Calu3 (cell line): Measurements from ENCODE around the gene EPSTI1. TPM values are rescaled to one million over a fixed set of nuclear protein-coding genes. Genes with fewer than 3 reads are reported as not detected.

Experiments
- BruUV-seq: library from RNA; stranded (reverse); fragments of 400-500 nt; replicated peaks from 2 replicates; lab custom pipeline; 2021; lab: Mats Ljungman, UMichigan
- CTCF ChIA-PET: fragments of 300-600 bp; sonication (Branson Sonifier 250); formaldehyde crosslinking; loops from one replicate; lab custom pipeline; 2022; ENCODE audit warnings: antibody characterized with exemption; lab: Charles Lee
- DNase-seq: peaks from one replicate; pipeline ENCODE4 v3.0.0; 2022
- H3K27ac Mint-ChIP-seq: one replicate; pipeline ENCODE4 v1.8.0; 2022; ENCODE audit warnings: mixed read lengths; ENCODE audit not compliant: unreplicated experiment
- H3K27me3 Mint-ChIP-seq: one replicate; pipeline ENCODE4 v1.8.0; 2022; ENCODE audit warnings: mixed read lengths; ENCODE audit not compliant: unreplicated experiment
- H3K36me3 Mint-ChIP-seq: one replicate; pipeline ENCODE4 v1.8.0; 2022; ENCODE audit warnings: mild to moderate bottlenecking, moderate library complexity, mixed read lengths; ENCODE audit not compliant: insufficient read depth, unreplicated experiment
- H3K4me1 Mint-ChIP-seq: one replicate; pipeline ENCODE4 v1.8.0; 2022; ENCODE audit warnings: mild to moderate bottlenecking, low read depth, mixed read lengths; ENCODE audit not compliant: unreplicated experiment
- H3K4me3 Mint-ChIP-seq: one replicate; pipeline ENCODE4 v1.8.0; 2022; ENCODE audit warnings: mild to moderate bottlenecking, low read depth, moderate library complexity, mixed read lengths; ENCODE audit not compliant: unreplicated experiment
- H3K9me3 Mint-ChIP-seq: one replicate; pipeline ENCODE4 v1.8.0; 2022; ENCODE audit warnings: low read depth, mixed read lengths; ENCODE audit not compliant: unreplicated experiment
- intact Hi-C: fragments of 100-400 bp; cut with micrococcal nuclease; formaldehyde crosslinking; loops from one replicate; pipeline ENCODE4 v1.10.0; 2022; ENCODE audit not compliant: unreplicated experiment
- total RNA-seq: library from RNA; stranded (reverse); gene quantifications from 2 replicates; pipeline ENCODE4 v1.2.3, GENCODE V29; 2022
- TF ChIP-seq, protein P1 (sequence below): fragments of 200-600 bp; IDR thresholded peaks from one replicate; pipeline ENCODE4 v1.8.0; 2022; ENCODE audit warnings: antibody characterized with exemption; ENCODE audit not compliant: unreplicated experiment

The EPSTI1 gene
- total RNA-seq, 1 experiment from 2014 or later, result 11.5 TPM

DNA sequence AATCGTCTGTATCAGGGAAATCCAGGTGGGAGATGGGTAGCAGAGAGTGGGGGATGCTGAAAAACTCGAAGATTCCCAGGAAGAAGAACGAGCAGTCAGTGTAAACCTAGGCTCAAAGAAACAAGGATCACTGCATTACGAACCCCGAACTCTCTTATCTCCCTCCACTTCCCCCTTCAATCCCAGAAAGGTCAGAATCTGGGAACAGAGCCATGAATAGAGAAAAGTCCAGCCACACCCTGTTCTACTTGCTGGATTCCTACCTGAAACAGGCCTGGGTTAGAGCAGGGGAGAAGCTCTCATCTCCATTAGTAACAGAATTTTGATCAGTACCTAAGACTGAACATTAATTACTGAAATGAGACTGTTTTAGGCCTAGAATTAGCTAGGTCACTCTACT, 24.4 kb downstream of the EPSTI1 start:
- Mint-ChIP-seq H3K9me3 (no peaks in the 10 kb centered on the region), H3K27me3 (no peaks in the 10 kb centered on the region), H3K36me3 (peaks cover 10% of the 10 kb centered on the region), H3K27ac (no peak overlapping the region), H3K4me1 (peaks cover 33% of the 10 kb centered on the region), H3K4me3 (no peak overlapping the region)
- BruUV-seq, result no TSS peak
- intact Hi-C loops, result no loop called here
- TF ChIP-seq, protein P1, sequence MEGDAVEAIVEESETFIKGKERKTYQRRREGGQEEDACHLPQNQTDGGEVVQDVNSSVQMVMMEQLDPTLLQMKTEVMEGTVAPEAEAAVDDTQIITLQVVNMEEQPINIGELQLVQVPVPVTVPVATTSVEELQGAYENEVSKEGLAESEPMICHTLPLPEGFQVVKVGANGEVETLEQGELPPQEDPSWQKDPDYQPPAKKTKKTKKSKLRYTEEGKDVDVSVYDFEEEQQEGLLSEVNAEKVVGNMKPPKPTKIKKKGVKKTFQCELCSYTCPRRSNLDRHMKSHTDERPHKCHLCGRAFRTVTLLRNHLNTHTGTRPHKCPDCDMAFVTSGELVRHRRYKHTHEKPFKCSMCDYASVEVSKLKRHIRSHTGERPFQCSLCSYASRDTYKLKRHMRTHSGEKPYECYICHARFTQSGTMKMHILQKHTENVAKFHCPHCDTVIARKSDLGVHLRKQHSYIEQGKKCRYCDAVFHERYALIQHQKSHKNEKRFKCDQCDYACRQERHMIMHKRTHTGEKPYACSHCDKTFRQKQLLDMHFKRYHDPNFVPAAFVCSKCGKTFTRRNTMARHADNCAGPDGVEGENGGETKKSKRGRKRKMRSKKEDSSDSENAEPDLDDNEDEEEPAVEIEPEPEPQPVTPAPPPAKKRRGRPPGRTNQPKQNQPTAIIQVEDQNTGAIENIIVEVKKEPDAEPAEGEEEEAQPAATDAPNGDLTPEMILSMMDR, result no peak
- CTCF ChIA-PET, result interaction anchor here (0.7 kb wide), 2 partner anchors 56 to 864 kb away, joined by 4 to 6 read pairs; no protein-coding TSS in a partner anchor
- DNase-seq, result peak; percentile 11

DNA sequence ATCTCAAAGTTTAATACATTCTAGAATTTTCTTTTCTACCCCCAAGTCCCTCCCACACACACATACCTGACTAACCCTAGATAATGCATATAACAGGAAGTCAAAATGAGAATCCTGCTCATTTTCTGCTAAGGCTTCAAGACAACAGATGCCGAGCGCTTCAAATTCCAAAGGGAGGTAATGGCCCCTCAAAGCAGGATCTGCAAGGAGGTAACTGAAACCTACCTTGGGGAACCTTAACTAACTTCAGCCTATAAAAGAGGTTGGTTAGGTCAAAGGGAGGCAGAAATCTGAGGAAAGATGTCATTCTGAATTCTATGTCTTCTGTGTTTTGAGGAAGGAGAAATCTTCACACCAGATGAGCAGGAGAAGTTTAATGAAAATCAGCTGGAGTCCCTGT, 26.8 kb downstream of the EPSTI1 start:
- intact Hi-C loops, result no loop called here
- H3K4me3 Mint-ChIP-seq, result no peak overlapping the region

DNA sequence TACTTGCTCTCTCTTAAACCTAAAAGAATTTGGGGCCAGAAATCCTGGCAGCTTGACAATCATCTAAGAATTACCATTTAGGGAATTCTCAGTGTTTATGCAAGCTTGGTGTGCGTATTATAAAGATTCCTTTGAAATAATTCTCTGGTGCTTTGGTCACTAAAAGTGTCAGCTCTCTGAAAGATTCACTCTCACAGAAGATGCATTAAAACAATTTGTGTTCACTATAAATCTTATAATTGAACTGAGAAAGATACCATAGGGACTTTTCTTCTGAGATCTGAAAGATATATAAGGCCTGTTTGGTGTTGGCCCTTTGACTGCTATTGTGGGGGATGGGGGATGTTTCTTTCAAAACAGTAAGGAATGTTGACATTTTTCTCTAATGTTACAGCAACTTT, 27.3 kb downstream of the EPSTI1 start:
- TF ChIP-seq, protein P1, result no peak
- intact Hi-C loops, result no loop called here

More for the DNA sequence above, 26.8 kb downstream of the EPSTI1 start:
- H3K36me3 Mint-ChIP-seq, result peaks cover 10% of the 10 kb centered on the region
- H3K4me1 Mint-ChIP-seq, result peaks cover 26% of the 10 kb centered on the region
- BruUV-seq, result no TSS peak
- H3K27me3 Mint-ChIP-seq, result no peaks in the 10 kb centered on the region
- TF ChIP-seq, protein P1, result no peak
- DNase-seq, result no peak
- CTCF ChIA-PET, result no interaction called here
- H3K9me3 Mint-ChIP-seq, result no peaks in the 10 kb centered on the region
- H3K27ac Mint-ChIP-seq, result no peak overlapping the region

DNA sequence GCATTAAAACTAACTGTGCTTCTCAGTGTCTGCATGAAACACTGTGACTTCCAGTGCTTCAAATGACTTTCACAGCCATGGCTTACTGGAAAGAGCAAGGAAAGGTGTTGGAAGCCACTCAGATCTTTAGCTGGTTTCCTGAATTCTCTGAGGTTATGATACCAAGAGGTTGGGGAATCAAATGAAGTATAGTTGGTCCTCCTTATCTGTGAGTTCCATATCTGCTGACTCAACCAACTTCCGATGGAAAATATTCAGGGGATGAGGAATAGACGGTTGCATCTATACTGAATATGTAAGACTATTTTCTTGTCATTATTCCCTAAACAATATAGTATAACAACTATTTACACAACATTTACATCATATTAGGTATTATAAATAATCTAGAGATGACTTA, 32.4 kb downstream of the EPSTI1 start:
- CTCF ChIA-PET, result no interaction called here
- no TSS peak for BruUV-seq
- Mint-ChIP-seq H3K4me1 (no peaks in the 10 kb centered on the region), H3K9me3 (no peaks in the 10 kb centered on the region), H3K27me3 (no peaks in the 10 kb centered on the region), H3K36me3 (no peaks in the 10 kb centered on the region), H3K4me3 (no peak overlapping the region), H3K27ac (no peak overlapping the region)
- TF ChIP-seq, protein P1, result no peak
- no peak for DNase-seq
- intact Hi-C loops, result no loop called here

More for the DNA sequence above, 27.3 kb downstream of the EPSTI1 start:
- BruUV-seq, result no TSS peak
- Mint-ChIP-seq H3K4me3 (no peak overlapping the region), H3K36me3 (peaks cover 10% of the 10 kb centered on the region), H3K4me1 (peaks cover 23% of the 10 kb centered on the region), H3K27me3 (no peaks in the 10 kb centered on the region), H3K27ac (no peak overlapping the region), H3K9me3 (no peaks in the 10 kb centered on the region)
- no peak for DNase-seq
- CTCF ChIA-PET, result no interaction called here
